ENCODE measurements around the gene VPS54.

DNA sequence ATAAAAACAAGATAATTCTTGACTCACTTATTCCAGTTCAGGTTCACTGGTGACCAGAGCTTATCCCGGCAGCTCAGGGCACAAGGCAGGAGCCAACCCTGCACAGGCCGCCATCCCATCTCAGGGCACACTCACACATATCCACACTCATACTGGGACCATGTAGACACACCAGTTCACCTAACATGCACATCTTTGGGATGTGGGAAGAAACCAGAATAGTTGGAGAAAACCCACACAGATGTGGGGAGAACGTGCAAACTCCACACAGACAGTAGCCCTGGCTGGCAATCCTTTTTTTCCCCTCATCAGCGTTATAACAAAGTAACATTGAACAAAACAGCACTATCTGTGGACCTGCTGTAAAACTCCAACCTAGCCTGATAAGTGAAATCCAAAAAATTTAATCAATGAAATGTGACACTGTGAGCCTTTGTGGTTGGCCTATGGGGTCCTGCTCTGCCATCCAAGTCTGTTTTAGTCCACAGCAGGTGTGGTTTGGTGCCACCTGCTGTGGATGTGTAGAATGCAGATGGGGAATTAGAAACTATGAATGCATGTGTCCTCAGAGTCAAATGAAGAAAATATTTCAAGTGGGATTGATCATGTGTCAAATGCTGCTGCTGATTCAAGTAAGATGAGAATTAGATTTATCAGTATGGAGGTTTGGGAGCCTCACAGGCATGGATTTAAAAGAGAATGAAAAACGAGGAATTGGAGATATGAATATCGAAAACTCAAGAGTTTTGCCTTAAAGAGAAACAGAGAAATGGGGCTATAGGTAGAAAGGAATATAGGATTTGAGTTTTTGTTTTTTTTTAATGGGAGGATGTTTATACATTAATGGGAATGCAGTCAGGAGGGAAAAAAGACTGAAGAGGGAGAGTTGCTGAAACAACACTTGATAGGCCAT is 130.5 kb downstream of the VPS54 start:
- TF ChIP-seq NR4A1 (CRISPR knock-in tag; IDR thresholded peaks at IDR 0.05) (no peak), NR4A1 (tag; IDR thresholded peaks at IDR 0.05) (no peak), SRSF1 (IDR thresholded peaks at IDR 0.05; ENCODE audit: low read depth, low read length) (no peak), CCAR2 (IDR thresholded peaks at IDR 0.05; ENCODE audit: low read depth, low read length) (no peak), EZH2 (IDR thresholded peaks at IDR 0.05; ENCODE audit: borderline replicate concordance, low read depth, low read length) (no peak), ZKSCAN1 (IDR thresholded peaks at IDR 0.05; ENCODE audit: low read depth, low read length) (no peak), U2AF1 (optimal IDR thresholded peaks at IDR 0.05; ENCODE audit: low read depth, low read length) (no peak), CHD2 (IDR thresholded peaks at IDR 0.05; ENCODE audit: low read depth, low read length) (no peak), ZNF561 (CRISPR knock-in tag; conservative IDR thresholded peaks at IDR 0.05) (no peak), UBTF (IDR thresholded peaks at IDR 0.05; ENCODE audit: borderline replicate concordance in 1 of 2, low read depth in 2 of 2, low read length in 2 of 2) (no peak), CTCF (IDR thresholded peaks at IDR 0.05 in 2 of 3, conservative IDR thresholded peaks at IDR 0.05 in 1 of 3; ENCODE audit: insufficient read depth in 2 of 3, low read depth in 1 of 3, low read length in 3 of 3) (peak; percentile 72 to 83 (median 75)), TAF1 (IDR thresholded peaks at IDR 0.05; ENCODE audit: control insufficient read depth, extremely low read depth, insufficient read depth, low read length, severe bottlenecking) (no peak), ETV6 (IDR thresholded peaks at IDR 0.05; ENCODE audit: borderline replicate concordance in 1 of 2, low read depth in 2 of 2, low read length in 1 of 2) (no peak), ETV6 (CRISPR knock-in tag; IDR thresholded peaks at IDR 0.05; ENCODE audit: borderline replicate concordance) (no peak)
- TF ChIP-seq, protein P1, sequence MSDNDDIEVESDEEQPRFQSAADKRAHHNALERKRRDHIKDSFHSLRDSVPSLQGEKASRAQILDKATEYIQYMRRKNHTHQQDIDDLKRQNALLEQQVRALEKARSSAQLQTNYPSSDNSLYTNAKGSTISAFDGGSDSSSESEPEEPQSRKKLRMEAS (CRISPR knock-in tag; IDR thresholded peaks at IDR 0.05): no peak
- TF ChIP-seq, protein P2, sequence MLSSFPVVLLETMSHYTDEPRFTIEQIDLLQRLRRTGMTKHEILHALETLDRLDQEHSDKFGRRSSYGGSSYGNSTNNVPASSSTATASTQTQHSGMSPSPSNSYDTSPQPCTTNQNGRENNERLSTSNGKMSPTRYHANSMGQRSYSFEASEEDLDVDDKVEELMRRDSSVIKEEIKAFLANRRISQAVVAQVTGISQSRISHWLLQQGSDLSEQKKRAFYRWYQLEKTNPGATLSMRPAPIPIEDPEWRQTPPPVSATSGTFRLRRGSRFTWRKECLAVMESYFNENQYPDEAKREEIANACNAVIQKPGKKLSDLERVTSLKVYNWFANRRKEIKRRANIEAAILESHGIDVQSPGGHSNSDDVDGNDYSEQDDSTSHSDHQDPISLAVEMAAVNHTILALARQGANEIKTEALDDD (IDR thresholded peaks at IDR 0.05): no peak

All from K562 (cell line).